CD14-positive monocyte (primary cell): ENCODE data around the gene LYPD6. TPM values are rescaled to one million over a fixed set of nuclear protein-coding genes. Genes with fewer than 3 reads are reported as not detected.

Experiments used
- DNase-seq, 3 donors: peaks; one replicate each; pipeline ENCODE4 v3.0.0-alpha.2; 2011 to 2022
- H2AFZ ChIP-seq: 2 replicates; pipeline ENCODE4 v1.6.0; 2012; ENCODE audit warnings: mild to moderate bottlenecking, low read depth, low read length, inconsistent platforms; ENCODE audit not compliant: insufficient read depth, poor library complexity, severe bottlenecking
- H3K27ac ChIP-seq, 2 donors: 1 replicate in 1 of 2; 2 replicates in 1 of 2; pipeline ENCODE4 v1.5.1; 2012 to 2013; ENCODE audit warnings: low read length in 2 of 2, control low read depth in 1 of 2, inconsistent platforms in 1 of 2, low read depth in 1 of 2, mild to moderate bottlenecking in 1 of 2
- H3K27me3 ChIP-seq, 2 donors: one replicate each; pipeline versions ENCODE4 v1.6.0 to v1.6.1; 2011 to 2013; ENCODE audit warnings: low read length in 2 of 2; ENCODE audit not compliant: control insufficient read depth in 2 of 2, insufficient read depth in 2 of 2
- H3K36me3 ChIP-seq, 2 donors: replicated peaks in 1 of 2; 1 replicate in 1 of 2; 2 replicates in 1 of 2; pipeline versions ENCODE4 v1.5.1 to v1.6.1; 2012 to 2013; ENCODE audit warnings: low read length in 2 of 2, control low read depth in 1 of 2, inconsistent platforms in 1 of 2, mild to moderate bottlenecking in 1 of 2; ENCODE audit not compliant: insufficient read depth in 2 of 2, control insufficient read depth in 1 of 2
- H3K4me1 ChIP-seq, 2 donors: 1 replicate in 1 of 2; 2 replicates in 1 of 2; pipeline versions ENCODE4 v1.5.1 to v1.6.1; 2012 to 2013; ENCODE audit warnings: low read length in 2 of 2, control low read depth in 1 of 2, inconsistent platforms in 1 of 2, mild to moderate bottlenecking in 1 of 2, moderate library complexity in 1 of 2; ENCODE audit not compliant: insufficient read depth in 2 of 2, control insufficient read depth in 1 of 2
- H3K4me2 ChIP-seq: replicated peaks from 2 replicates; pipeline ENCODE3; 2012; ENCODE audit warnings: low read length, moderate library complexity, mild to moderate bottlenecking; ENCODE audit not compliant: poor library complexity, severe bottlenecking; ENCODE audit errors: extremely low read depth
- H3K4me3 ChIP-seq, 3 experiments: fragments of 200-600 bp in 1 of 3; sonication (generic) in 1 of 3; replicated peaks in 1 of 3; 1 replicate in 2 of 3; 2 replicates in 1 of 3; pipeline ENCODE4 v1.5.1; 2011 to 2013; ENCODE audit warnings: low read length in 3 of 3, mild to moderate bottlenecking in 3 of 3, control low read depth in 2 of 3, low read depth in 2 of 3, inconsistent platforms in 1 of 3, moderate library complexity in 1 of 3
- H3K79me2 ChIP-seq: 2 replicates; pipeline ENCODE4 v1.6.0; 2012; ENCODE audit warnings: mild to moderate bottlenecking, control low read depth, inconsistent platforms, low read length, moderate library complexity; ENCODE audit not compliant: insufficient read depth
- H3K9ac ChIP-seq: 2 replicates; pipeline ENCODE4 v1.6.0; 2017; ENCODE audit warnings: low read length, mild to moderate bottlenecking; ENCODE audit not compliant: insufficient read depth, poor library complexity, severe bottlenecking
- H3K9me3 ChIP-seq, 2 donors: replicated peaks in 1 of 2; 1 replicate in 1 of 2; 2 replicates in 1 of 2; pipeline versions ENCODE4 v1.5.1 to v1.6.1; 2012 to 2013; ENCODE audit warnings: low read length in 2 of 2, control low read depth in 1 of 2; ENCODE audit not compliant: control insufficient read depth in 1 of 2, insufficient read depth in 1 of 2
- H4K20me1 ChIP-seq: 2 replicates; pipeline ENCODE4 v1.6.0; 2012; ENCODE audit warnings: mild to moderate bottlenecking, low read length, control low read depth, moderate library complexity; ENCODE audit not compliant: insufficient read depth
- H3K27ac Mint-ChIP-seq, 7 donors: one replicate each; pipeline ENCODE4 v1.8.0; 2020; ENCODE audit warnings: mild to moderate bottlenecking in 7 of 7, mixed read lengths in 7 of 7, moderate library complexity in 6 of 7, inconsistent platforms in 2 of 7
- H3K27me3 Mint-ChIP-seq, 3 donors: one replicate each; pipeline ENCODE4 v1.8.0; 2021 to 2022; ENCODE audit warnings: low read depth in 3 of 3, mild to moderate bottlenecking in 3 of 3, mixed read lengths in 3 of 3, moderate library complexity in 3 of 3, inconsistent platforms in 1 of 3
- H3K36me3 Mint-ChIP-seq, 2 donors: one replicate each; pipeline ENCODE4 v1.8.0; 2020; ENCODE audit warnings: mixed read lengths in 2 of 2, inconsistent platforms in 1 of 2, mild to moderate bottlenecking in 1 of 2
- H3K4me1 Mint-ChIP-seq: one replicate; pipeline ENCODE4 v1.8.0; 2020; ENCODE audit warnings: mild to moderate bottlenecking, mixed read lengths
- H3K4me3 Mint-ChIP-seq, 2 donors: one replicate each; pipeline ENCODE4 v1.8.0; 2020; ENCODE audit warnings: mild to moderate bottlenecking in 2 of 2, mixed read lengths in 2 of 2, moderate library complexity in 1 of 2
- H3K9me3 Mint-ChIP-seq, 7 donors: one replicate each; pipeline ENCODE4 v1.8.0; 2020 to 2022; ENCODE audit warnings: mixed read lengths in 7 of 7, mild to moderate bottlenecking in 6 of 7, moderate library complexity in 6 of 7, inconsistent platforms in 2 of 7
- CTCF ChIP-seq: fragments of 200-600 bp; IDR thresholded peaks from one replicate; pipeline ENCODE4 v1.8.0; 2022; ENCODE audit warnings: antibody characterized with exemption, mild to moderate bottlenecking
- WGBS: methylation state at CpG from one replicate; pipeline ENCODE4 v1.1.5; 2013; ENCODE audit warnings: missing lambda C conversion rate; ENCODE audit not compliant: insufficient coverage; 5-methylcytosine and 5-hydroxymethylcytosine counted together
- intact Hi-C, 2 donors: fragments of 100-400 bp; cut with micrococcal nuclease; formaldehyde crosslinking; loops; one replicate each; pipeline versions ENCODE4 v1.15.0 to v1.15.1; 2023
- polyA plus RNA-seq, 3 donors: library from polyadenylated mRNA; depleted of rRNA in 1 of 3; unstranded in 2 of 3; stranded (reverse) in 1 of 3; fragments of 300-500 nt in 2 of 3; fragments of >200 nt in 1 of 3; fragmentation: Illumina TruSeq in 2 of 3; gene quantifications; 1 replicate in 2 of 3; 2 replicates in 1 of 3; pipeline ENCODE4 v1.2.3, GENCODE V29; 2012 to 2021

The LYPD6 gene
- polyA plus RNA-seq, 3 donors: not detected

- Histone ChIP-seq H3K27ac (no peak overlapping the region), H3K79me2 (no peaks in the 10 kb centered on the region), H3K9ac (no peak overlapping the region), H3K4me3 (no peak overlapping the region), H4K20me1 (no peaks in the 10 kb centered on the region), H3K9me3 (no peaks in the 10 kb centered on the region), H3K4me2 (no peak overlapping the region), H3K4me1 (no peaks in the 10 kb centered on the region), H3K27me3 (no peaks in the 10 kb centered on the region), H3K36me3 (no peaks in the 10 kb centered on the region), H2AFZ (no peak overlapping the region)
- H3K4me1 Mint-ChIP-seq: no peaks in the 10 kb centered on the region
- no peak for DNase-seq
- no peak overlapping the region for H3K27ac Mint-ChIP-seq
- no peak overlapping the region for H3K4me3 Mint-ChIP-seq
- TF ChIP-seq CTCF: no peak
- peaks cover 0 to 2% (median 0%) of the 10 kb centered on the region in 3 donors for H3K27me3 Mint-ChIP-seq
- 0% methylated on average over 1 of the region's 2 CpGs for WGBS
- intact Hi-C loops: no loop called here
- H3K9me3 Mint-ChIP-seq: peaks cover 0 to under 1% (median 0%) of the 10 kb centered on the region in 7 donors
- H3K36me3 Mint-ChIP-seq: no peaks in the 10 kb centered on the region
Observed at GRCh38 chr2:149290662-149291061, 39.7 kb upstream of the LYPD6 start.

GRCh38 chr2:149291881-149292280 lies 38.5 kb upstream of the LYPD6 start:
- Histone ChIP-seq H3K9me3 (no peaks in the 10 kb centered on the region), H3K4me2 (no peak overlapping the region), H3K79me2 (no peaks in the 10 kb centered on the region), H4K20me1 (no peaks in the 10 kb centered on the region), H3K27ac (no peak overlapping the region), H3K36me3 (no peaks in the 10 kb centered on the region), H3K4me3 (no peak overlapping the region), H2AFZ (no peak overlapping the region), H3K9ac (no peak overlapping the region), H3K4me1 (no peaks in the 10 kb centered on the region), H3K27me3 (no peaks in the 10 kb centered on the region)
- peaks cover 0 to 2% (median 0%) of the 10 kb centered on the region in 3 donors for H3K27me3 Mint-ChIP-seq
- H3K4me3 Mint-ChIP-seq: no peak overlapping the region
- no peak for DNase-seq
- H3K27ac Mint-ChIP-seq: no peak overlapping the region
- H3K9me3 Mint-ChIP-seq: no peaks in the 10 kb centered on the region
- no peaks in the 10 kb centered on the region for H3K4me1 Mint-ChIP-seq
- intact Hi-C loops: no loop called here
- TF ChIP-seq CTCF: no peak
- H3K36me3 Mint-ChIP-seq: no peaks in the 10 kb centered on the region
